ENCODE measurements around the gene CELF4.

Gene CELF4

DNA sequence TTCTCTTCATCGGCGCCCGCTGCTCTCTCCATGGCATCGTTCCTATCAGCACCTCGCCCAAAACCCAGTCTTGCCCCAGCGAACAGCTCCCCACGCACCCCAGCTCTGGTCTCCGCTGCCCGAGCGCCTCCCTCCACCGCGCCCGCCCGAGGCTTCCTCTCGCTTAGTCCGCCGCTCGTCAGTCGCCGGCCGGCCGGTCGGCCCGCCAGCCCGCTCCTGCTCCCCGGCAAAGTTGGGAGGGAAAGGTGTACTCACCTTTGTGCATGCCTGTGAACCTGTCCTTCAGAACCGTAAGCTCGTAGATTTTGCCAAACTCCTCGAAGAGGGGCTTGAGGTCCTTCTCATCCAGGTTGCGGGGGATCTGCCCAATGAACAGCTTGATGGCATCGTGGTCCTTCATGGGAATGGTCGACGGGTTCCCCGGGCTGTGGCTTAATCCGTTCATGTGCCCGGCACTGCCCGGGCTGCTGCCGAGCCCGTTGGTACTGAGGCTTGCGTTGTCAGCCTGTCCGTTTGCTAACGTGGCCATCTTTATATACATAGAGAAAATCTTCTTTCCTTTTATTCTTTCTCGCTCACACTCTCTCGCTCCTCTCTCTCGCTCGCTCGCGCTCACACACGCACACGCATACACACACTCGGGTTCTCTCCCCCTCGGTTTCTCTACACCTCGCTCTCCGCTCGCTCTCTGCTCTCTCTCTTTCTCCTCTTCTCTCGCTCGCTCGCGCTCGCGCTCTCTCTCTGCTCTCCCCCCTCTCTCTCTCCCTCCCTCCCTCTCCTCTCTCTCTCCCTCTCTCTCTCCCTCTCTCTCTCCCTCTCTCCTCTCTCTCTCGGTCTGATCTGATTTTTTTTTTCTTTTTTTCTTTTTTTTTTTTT lies at the start of gene CELF4:
TSS of gene CELF4 (minus strand) at position 698 of the 876 bp plus-strand sequence.
- H3K27me3 ChIP-seq (ENCODE audit: control insufficient read depth, insufficient read depth, low read length), result peaks cover 89% of the 10 kb centered on the region
- peak within 1 kb of the TSS; percentile 49 for H3K4me3 ChIP-seq (ENCODE audit: low read length)
- peaks cover 3% of the 10 kb centered on the region for H3K4me1 ChIP-seq (ENCODE audit: control insufficient read depth, low read depth, low read length)
- H3K9ac ChIP-seq (ENCODE audit: low read length), result no peak within 1 kb of the TSS
- H3K9me3 ChIP-seq (ENCODE audit: control insufficient read depth, low read depth, low read length), result no peaks in the 10 kb centered on the region
- no peak within 1 kb of the TSS for H3K27ac ChIP-seq (ENCODE audit: low read length)
- H3K36me3 ChIP-seq (ENCODE audit: control insufficient read depth, low read depth, low read length), result no peaks in the 10 kb centered on the region

DNA sequence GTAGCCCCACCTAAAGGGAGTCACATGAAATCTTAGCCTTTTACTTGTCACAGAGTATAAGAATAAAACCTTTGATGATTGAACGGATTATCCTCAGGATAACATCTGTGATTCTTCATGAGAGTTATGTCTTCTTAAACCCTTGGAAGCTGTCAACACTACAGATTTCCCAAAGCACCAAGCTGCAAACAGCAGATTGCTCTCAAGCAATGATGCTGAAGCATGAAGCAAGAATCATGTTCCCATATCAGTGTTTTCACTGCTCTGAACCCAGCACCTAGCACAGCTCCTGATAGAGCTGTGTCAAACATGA lies 47.6 kb upstream of the CELF4 start:
- Histone ChIP-seq H3K9me3 (ENCODE audit: control insufficient read depth, low read depth, low read length) (no peaks in the 10 kb centered on the region), H3K27ac (ENCODE audit: low read length) (no peak overlapping the region), H3K9ac (ENCODE audit: low read length) (no peak overlapping the region), H3K27me3 (ENCODE audit: control insufficient read depth, insufficient read depth, low read length) (no peaks in the 10 kb centered on the region), H3K4me1 (ENCODE audit: control insufficient read depth, low read depth, low read length) (no peaks in the 10 kb centered on the region), H3K36me3 (ENCODE audit: control insufficient read depth, low read depth, low read length) (no peaks in the 10 kb centered on the region), H3K4me3 (ENCODE audit: low read length) (no peak overlapping the region)

GRCh38 chr18:37612524-37613252 lies 47.1 kb upstream of the CELF4 start:
- Histone ChIP-seq H3K36me3 (ENCODE audit: control insufficient read depth, low read depth, low read length) (no peaks in the 10 kb centered on the region), H3K9ac (ENCODE audit: low read length) (no peak overlapping the region), H3K4me1 (ENCODE audit: control insufficient read depth, low read depth, low read length) (no peaks in the 10 kb centered on the region), H3K9me3 (ENCODE audit: control insufficient read depth, low read depth, low read length) (no peaks in the 10 kb centered on the region), H3K4me3 (ENCODE audit: low read length) (no peak overlapping the region), H3K27ac (ENCODE audit: low read length) (no peak overlapping the region), H3K27me3 (ENCODE audit: control insufficient read depth, insufficient read depth, low read length) (no peaks in the 10 kb centered on the region)

- Histone ChIP-seq H3K36me3 (ENCODE audit: control insufficient read depth, low read depth, low read length) (no peaks in the 10 kb centered on the region), H3K27ac (ENCODE audit: low read length) (no peak overlapping the region), H3K4me3 (ENCODE audit: low read length) (no peak overlapping the region), H3K9ac (ENCODE audit: low read length) (no peak overlapping the region), H3K4me1 (ENCODE audit: control insufficient read depth, low read depth, low read length) (no peaks in the 10 kb centered on the region), H3K27me3 (ENCODE audit: control insufficient read depth, insufficient read depth, low read length) (no peaks in the 10 kb centered on the region), H3K9me3 (ENCODE audit: control insufficient read depth, low read depth, low read length) (no peaks in the 10 kb centered on the region)
Observed at GRCh38 chr18:37611614-37612279, 46.1 kb upstream of the CELF4 start.

DNA sequence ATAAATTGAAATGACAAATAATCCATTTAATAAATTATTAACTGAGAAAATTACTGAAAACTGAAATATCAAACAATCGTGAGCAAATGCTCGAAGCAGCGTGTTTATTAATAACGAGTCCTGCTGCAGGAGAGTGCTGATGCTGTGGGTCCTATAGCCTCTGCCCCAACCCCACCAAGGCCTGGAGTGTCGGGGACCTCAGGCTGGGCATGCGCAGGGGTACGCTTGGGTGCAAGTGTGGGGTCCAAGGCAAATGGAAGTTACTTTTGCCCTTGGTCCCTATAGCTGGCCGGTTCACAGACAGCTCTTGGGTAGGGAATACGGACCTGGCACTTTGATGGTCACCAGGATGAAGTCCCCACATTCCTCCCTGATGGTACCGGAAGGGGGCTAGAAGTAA lies 43.3 kb upstream of the CELF4 start:
- Histone ChIP-seq H3K27ac (ENCODE audit: low read length) (no peak overlapping the region), H3K9me3 (ENCODE audit: control insufficient read depth, low read depth, low read length) (no peaks in the 10 kb centered on the region), H3K4me3 (ENCODE audit: low read length) (no peak overlapping the region), H3K36me3 (ENCODE audit: control insufficient read depth, low read depth, low read length) (no peaks in the 10 kb centered on the region), H3K27me3 (ENCODE audit: control insufficient read depth, insufficient read depth, low read length) (no peaks in the 10 kb centered on the region), H3K4me1 (ENCODE audit: control insufficient read depth, low read depth, low read length) (no peaks in the 10 kb centered on the region), H3K9ac (ENCODE audit: low read length) (no peak overlapping the region)

- Histone ChIP-seq H3K36me3 (ENCODE audit: control insufficient read depth, low read depth, low read length) (no peaks in the 10 kb centered on the region), H3K9me3 (ENCODE audit: control insufficient read depth, low read depth, low read length) (no peaks in the 10 kb centered on the region), H3K27ac (ENCODE audit: low read length) (no peak overlapping the region), H3K9ac (ENCODE audit: low read length) (no peak overlapping the region), H3K4me1 (ENCODE audit: control insufficient read depth, low read depth, low read length) (no peaks in the 10 kb centered on the region), H3K4me3 (ENCODE audit: low read length) (no peak overlapping the region), H3K27me3 (ENCODE audit: control insufficient read depth, insufficient read depth, low read length) (no peaks in the 10 kb centered on the region)
Observed at GRCh38 chr18:37607281-37607680, 41.7 kb upstream of the CELF4 start.

DNA sequence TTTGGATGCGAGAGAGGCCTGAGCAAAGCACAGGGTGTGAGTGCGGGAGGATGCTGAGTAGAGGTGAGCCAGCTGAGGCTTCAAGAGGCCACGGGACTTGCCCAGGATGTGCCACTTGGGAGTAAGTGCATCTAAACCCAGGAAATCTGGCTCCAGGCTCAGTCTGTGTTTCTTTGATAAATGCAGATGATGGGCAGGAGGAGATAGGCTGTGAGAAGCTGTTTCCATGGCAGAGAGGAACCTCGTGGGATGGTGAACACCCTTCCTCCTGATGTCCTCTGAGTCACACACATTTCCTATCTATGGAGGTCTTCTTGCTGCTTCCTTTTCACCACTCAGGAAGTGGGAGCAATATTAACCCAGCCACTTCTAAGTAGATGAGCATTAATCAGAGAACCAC lies 38.4 kb upstream of the CELF4 start:
- Histone ChIP-seq H3K4me1 (ENCODE audit: control insufficient read depth, low read depth, low read length) (no peaks in the 10 kb centered on the region), H3K4me3 (ENCODE audit: low read length) (no peak overlapping the region), H3K36me3 (ENCODE audit: control insufficient read depth, low read depth, low read length) (no peaks in the 10 kb centered on the region), H3K27me3 (ENCODE audit: control insufficient read depth, insufficient read depth, low read length) (no peaks in the 10 kb centered on the region), H3K9me3 (ENCODE audit: control insufficient read depth, low read depth, low read length) (no peaks in the 10 kb centered on the region), H3K9ac (ENCODE audit: low read length) (no peak overlapping the region), H3K27ac (ENCODE audit: low read length) (no peak overlapping the region)

DNA sequence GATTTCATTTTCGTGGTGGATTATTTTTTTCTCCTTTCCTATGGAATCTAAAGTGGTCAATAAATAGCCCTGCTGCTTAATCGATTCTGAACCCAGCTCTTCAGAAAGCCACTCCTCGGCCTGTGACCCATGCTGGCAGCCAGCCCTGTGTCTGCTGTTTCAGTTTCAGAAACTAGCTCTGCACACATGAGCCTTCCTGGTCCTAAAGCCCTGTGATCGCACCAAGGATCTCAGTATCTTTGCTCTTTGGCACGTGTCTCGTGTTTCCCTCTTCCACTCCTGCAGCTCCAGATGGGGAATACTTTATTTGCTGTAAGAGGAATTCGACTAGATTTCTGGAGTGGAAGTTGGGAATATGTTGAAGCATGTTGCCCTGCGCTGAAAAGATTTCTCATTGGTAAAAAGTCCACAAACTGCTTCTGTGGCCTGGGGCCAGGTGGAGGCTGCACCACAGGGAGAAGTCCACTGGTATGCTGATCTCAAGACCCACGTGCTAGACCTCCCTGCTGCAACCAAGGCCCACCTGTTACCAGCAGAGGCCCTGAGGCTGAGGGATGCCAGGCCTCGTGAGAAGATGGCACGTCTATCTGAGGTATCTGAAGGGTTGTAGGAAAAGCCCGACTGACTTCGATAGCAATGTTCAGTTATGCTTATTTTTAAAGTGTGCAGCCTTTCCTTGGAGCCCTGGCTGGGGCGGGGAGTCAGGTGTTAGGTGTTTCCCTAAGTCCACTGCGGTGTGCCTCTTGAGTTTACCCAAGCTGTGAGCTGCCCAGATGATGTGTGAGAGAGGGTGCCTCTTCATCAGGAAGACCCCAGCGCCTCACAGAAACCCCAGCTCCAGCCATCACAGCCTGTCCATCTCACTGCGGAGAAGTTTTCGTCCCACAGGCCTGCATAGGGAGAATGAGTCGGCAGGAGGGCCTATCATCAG lies 33.6 kb upstream of the CELF4 start:
- no peak overlapping the region for H3K27ac ChIP-seq (ENCODE audit: low read length)
- H3K36me3 ChIP-seq (ENCODE audit: control insufficient read depth, low read depth, low read length), result no peaks in the 10 kb centered on the region
- no peak overlapping the region for H3K4me3 ChIP-seq (ENCODE audit: low read length)
- no peaks in the 10 kb centered on the region for H3K4me1 ChIP-seq (ENCODE audit: control insufficient read depth, low read depth, low read length)
- H3K9ac ChIP-seq (ENCODE audit: low read length), result no peak overlapping the region
- H3K27me3 ChIP-seq (ENCODE audit: control insufficient read depth, insufficient read depth, low read length), result no peaks in the 10 kb centered on the region
- H3K9me3 ChIP-seq (ENCODE audit: control insufficient read depth, low read depth, low read length), result no peaks in the 10 kb centered on the region

- Histone ChIP-seq H3K27ac (ENCODE audit: low read length) (no peak overlapping the region), H3K9me3 (ENCODE audit: control insufficient read depth, low read depth, low read length) (no peaks in the 10 kb centered on the region)
Observed at GRCh38 chr18:37598396-37598795, 32.8 kb upstream of the CELF4 start.

GRCh38 chr18:37590346-37590745 lies 24.7 kb upstream of the CELF4 start:
- Histone ChIP-seq H3K4me1 (ENCODE audit: control insufficient read depth, low read depth, low read length) (peaks cover 5% of the 10 kb centered on the region), H3K9ac (ENCODE audit: low read length) (no peak overlapping the region), H3K27ac (ENCODE audit: low read length) (no peak overlapping the region), H3K36me3 (ENCODE audit: control insufficient read depth, low read depth, low read length) (no peaks in the 10 kb centered on the region), H3K4me3 (ENCODE audit: low read length) (no peak overlapping the region), H3K9me3 (ENCODE audit: control insufficient read depth, low read depth, low read length) (peaks cover 3% of the 10 kb centered on the region), H3K27me3 (ENCODE audit: control insufficient read depth, insufficient read depth, low read length) (no peaks in the 10 kb centered on the region)

More at GRCh38 chr18:37598396-37598795, 32.8 kb upstream of the CELF4 start:
- Histone ChIP-seq H3K27me3 (ENCODE audit: control insufficient read depth, insufficient read depth, low read length) (no peaks in the 10 kb centered on the region), H3K36me3 (ENCODE audit: control insufficient read depth, low read depth, low read length) (no peaks in the 10 kb centered on the region), H3K9ac (ENCODE audit: low read length) (no peak overlapping the region), H3K4me3 (ENCODE audit: low read length) (no peak overlapping the region), H3K4me1 (ENCODE audit: control insufficient read depth, low read depth, low read length) (no peaks in the 10 kb centered on the region)

DNA sequence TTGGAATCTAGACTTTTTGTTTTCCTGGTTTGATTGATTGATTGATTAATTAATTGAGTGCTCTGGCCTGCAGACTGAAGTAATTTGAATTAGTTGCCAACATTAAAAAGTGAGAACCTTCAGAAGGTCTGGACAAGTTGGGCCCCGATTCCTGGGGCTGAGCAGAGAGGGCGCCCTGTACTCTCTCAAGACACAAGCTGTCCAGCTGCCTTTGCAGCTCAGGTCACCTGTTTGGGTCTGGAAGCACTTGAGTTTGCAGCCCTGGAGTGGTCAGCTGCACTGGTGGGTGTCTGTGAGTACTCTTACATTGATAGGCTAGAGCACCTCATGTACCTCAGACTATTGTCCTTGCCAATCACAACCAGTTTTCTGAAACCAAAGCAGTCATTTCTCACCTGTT lies 22.7 kb upstream of the CELF4 start:
- H3K4me1 ChIP-seq (ENCODE audit: control insufficient read depth, low read depth, low read length), result peaks cover 13% of the 10 kb centered on the region
- H3K4me3 ChIP-seq (ENCODE audit: low read length), result no peak overlapping the region
- H3K36me3 ChIP-seq (ENCODE audit: control insufficient read depth, low read depth, low read length), result no peaks in the 10 kb centered on the region
- H3K9ac ChIP-seq (ENCODE audit: low read length), result no peak overlapping the region
- H3K27me3 ChIP-seq (ENCODE audit: control insufficient read depth, insufficient read depth, low read length), result no peaks in the 10 kb centered on the region
- peaks cover 3% of the 10 kb centered on the region for H3K9me3 ChIP-seq (ENCODE audit: control insufficient read depth, low read depth, low read length)
- H3K27ac ChIP-seq (ENCODE audit: low read length), result no peak overlapping the region

Data from iPS-18a (cell line).